Inflammatory macrophage (primary cell): Measurements from ENCODE around the gene SHH.

Experiments used
- DNase-seq, 2 donors: peaks; one replicate each; pipeline ENCODE4 v3.0.0-alpha.2; 2020 to 2022
- total RNA-seq, 18 experiments: gene quantifications; one replicate each; lab custom pipeline; 2026; ENCODE audit warnings: mixed read lengths in 6 of 18, inconsistent platforms in 2 of 18; lab: John Stamatoyannopoulos, UW

SHH gene
- 0 to 0.08 (median 0) reads per million in 18 experiments for total RNA-seq

DNA sequence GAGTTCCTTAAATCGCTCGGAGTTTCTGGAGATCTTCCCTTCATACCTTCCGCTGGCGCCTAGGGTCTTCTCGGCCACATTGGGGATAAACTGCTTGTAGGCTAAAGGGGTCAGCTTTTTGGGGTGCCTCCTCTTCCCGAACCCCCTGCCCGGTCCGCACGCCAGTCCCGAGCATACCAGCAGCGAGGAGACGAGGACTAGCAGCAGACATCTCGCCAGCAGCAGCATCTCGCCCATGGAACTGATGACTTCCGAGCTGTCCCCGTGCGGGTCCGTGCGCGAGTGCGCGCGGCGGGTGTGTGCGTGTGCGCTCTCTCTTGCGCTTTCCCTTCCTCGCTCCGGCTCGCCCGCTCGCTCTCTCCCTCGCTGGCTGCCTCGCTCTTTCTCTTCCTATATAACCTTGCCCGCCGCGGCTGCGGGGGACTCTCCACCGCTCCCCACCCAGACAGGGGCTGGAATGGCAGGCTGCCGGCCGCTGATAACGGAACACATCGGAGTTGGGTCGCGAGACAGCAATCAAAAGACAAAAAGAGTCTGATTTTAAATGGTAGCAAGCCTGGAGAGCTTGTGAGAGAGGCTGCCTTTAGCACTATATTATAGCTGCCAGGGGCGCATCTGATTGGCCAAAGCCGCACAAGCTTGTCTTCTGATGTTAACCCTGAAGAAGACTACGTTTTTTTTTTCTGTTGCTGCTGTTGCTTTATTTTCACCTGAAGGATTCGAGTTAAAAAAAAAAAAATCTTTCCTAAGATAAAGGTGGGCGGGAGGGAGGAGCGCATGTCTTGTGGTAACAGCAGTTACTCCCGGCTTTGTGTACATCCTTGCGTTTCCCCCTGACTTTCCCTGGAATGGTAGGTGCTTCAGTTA lies at the start of gene SHH:
Gene SHH (minus strand): TSS at position 569 of the 867 bp plus-strand sequence. CDS start 341 bp downstream, at position 228.
- DNase-seq = no peak

DNA sequence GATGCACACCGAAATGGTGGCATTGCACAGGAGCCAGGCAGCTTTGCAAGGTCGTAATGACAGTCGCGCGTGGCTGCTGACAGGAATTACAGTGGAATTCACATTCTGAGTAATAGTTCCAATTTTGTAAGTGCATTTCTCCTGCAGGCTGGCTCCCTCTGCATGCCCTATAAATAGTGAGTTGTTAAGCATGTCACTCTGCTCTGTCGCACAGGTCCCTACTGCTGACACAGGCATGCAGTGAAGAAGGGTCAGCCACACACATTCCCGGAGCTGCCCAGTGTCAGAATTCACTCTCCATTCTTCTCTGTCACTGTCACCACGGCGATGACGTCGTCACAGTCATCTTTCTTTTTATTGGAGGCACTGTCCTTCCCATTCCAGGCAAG lies 49.2 kb upstream of the SHH start:
- no peak for DNase-seq

DNA sequence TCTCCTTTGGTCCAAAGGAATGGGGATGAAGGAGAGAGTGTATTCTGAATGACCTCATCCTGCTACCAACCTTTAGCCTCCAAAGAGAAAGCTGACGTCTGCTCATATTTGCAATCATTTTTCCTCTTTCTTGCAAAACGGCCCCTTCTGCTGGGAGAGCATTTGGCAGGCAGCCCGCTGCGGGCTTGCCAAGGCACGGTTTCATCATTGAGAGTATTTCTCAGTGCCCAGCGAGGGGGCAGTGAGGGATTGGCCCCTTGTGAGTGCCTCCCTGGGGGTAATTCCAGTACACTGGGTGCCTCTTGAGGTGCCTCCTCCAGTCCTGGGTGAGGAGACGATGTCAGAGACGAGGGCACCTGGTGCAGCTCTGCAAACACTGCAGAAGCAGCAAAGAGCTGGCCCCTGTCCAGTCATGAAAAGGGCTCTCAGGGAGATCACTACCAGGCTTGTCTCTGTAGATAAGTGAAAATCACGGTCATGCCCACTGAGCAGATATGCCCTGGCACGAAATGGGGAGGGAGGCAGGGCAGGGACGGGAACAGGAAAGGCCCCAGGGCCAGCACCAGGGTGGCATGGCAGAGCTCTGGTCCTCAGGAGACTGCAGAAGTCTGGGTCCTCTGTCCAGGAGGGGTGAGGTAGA lies 48.7 kb upstream of the SHH start:
- no peak for DNase-seq

DNA sequence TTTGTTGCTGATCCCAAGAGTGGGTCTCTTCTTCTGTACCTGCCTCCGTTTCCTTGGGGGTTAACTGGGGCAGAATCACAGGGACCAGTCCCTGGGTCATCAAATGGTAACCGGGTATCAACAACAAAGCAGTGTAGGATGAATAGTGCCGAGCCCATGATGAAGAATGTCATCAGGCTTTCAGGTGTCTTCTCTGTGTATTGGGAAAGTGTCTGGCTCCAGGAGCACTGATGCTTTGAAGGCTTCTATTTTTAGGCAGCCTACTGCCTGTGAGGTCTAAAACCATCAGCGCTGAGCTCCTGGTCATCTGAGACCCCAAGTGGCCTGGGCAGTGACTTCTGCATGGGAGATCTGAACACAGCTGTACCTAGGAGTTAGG lies 48.2 kb upstream of the SHH start:
- no peak for DNase-seq

DNA sequence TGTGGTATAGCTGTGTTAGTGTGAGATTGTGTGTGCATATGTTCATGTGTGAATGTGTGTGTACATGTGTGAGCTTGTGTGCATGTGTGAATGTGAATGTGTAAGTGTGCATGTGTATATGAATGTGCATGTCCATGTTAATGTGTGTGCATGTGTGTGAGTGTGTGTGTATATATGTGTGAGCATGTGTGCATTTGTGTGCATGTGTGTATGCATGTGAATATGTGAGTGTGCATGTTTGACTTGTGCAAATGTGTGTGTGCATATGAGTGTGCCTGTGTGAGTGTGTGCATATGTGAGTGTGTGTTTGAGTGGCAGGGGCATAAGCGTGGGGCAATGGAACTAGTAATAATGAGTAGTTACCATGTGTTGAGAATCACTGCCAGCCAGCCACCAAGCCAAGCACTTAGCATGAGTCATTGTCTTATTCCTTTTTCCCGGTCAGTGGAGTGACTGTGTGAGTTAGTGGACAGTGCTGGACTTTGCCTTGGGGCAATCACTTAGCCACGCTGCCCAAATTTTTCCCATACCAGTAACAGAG lies 46.3 kb upstream of the SHH start:
- DNase-seq = no peak

DNA sequence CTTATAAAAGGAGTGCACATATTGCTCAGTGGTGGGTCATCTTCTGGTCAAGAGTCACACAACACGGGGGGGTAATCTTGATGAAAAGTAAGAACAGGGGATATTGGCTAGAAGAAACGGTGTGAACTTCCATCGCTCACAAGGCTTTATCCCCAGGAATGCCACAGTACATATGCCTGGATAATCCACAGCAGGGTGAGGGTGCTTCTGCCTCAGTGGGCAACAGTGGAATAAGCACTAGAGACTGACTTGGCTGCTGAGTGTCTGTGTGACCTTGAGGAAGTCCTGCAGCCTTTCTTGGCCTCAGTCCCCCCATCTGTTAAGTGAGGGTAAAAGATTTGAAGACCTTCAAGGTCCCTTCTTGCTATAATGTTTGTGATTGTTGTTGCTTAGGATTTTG lies 44.9 kb upstream of the SHH start:
- DNase-seq = no peak

DNA sequence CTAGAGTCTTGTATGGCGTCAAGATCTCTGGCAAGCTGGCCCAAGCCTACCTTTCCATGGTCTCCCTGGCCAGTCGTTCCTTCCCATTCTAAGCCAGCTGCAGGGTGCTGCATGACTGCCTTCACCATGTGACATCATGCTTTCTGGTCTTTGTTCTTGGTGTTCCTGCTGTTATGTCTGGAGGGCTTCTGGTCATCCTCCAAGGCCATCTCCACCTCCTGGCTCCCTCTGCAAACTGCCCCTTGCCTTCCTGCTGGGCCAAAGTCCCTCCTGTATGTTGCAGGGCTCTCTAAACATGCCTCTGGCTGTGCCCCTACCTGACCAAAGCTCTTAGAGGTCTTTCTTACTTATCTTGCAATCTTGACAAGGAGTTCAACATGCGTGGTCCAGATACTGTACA lies 44.4 kb upstream of the SHH start:
- no peak for DNase-seq

DNA sequence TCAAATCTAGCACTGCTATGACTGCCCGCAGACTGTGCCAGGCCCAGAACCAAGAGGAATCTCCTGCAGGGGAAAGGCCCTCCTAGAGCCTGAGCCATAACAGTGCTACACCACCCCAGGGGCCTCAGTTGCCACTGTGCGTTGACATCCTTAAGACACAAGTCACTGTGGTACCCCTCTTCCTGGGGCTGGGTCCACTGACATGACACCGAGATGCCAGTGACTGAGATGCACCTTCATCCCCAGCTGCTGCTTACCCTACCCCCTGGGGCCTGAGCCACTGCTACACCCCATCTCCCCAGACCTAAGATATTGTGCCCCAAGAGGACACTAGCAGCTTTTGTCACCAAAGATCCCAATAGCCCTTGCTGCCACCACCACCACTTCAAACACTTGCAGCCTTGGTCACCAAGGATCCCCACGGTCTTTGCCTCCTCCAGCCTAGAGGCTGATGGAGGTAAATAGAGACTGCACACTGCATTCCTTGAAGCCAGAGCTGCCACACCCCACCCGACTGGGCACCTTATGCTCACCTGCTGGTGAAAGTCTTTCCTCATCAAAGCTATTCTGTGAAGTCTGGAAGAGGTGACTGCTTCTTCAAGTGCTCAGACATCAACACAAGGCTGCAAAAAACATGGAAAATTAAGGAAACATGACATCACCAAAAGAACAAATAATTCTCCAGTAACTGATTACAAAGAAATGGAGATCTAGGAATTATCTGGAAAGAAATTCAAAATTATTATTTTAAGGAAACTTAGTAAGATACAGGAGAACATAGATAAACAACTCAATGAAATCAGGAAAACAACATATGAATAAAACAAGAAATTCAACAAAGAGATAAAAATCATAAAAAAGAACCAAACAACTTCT lies 40.4 kb upstream of the SHH start:
- no peak for DNase-seq

DNA sequence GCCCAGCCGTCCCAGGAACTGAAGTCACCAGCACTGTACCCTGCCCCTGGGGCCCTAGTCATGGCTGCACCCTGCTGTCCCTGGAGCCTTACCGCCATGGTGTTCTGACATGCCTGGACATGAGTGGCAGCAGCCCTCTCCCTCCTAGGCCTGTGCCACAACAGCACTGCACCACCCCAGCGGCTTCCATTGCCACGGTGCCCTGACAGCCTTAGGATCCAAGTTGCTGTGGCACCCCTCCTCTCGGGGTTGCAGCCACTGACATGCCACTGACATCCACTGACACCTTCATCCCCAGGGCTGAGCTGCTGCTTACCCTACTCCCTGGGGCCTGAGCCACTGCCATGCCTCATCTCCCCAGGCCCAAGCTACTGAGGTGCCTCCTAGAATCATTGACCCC lies 39.6 kb upstream of the SHH start:
- DNase-seq = no peak

DNA sequence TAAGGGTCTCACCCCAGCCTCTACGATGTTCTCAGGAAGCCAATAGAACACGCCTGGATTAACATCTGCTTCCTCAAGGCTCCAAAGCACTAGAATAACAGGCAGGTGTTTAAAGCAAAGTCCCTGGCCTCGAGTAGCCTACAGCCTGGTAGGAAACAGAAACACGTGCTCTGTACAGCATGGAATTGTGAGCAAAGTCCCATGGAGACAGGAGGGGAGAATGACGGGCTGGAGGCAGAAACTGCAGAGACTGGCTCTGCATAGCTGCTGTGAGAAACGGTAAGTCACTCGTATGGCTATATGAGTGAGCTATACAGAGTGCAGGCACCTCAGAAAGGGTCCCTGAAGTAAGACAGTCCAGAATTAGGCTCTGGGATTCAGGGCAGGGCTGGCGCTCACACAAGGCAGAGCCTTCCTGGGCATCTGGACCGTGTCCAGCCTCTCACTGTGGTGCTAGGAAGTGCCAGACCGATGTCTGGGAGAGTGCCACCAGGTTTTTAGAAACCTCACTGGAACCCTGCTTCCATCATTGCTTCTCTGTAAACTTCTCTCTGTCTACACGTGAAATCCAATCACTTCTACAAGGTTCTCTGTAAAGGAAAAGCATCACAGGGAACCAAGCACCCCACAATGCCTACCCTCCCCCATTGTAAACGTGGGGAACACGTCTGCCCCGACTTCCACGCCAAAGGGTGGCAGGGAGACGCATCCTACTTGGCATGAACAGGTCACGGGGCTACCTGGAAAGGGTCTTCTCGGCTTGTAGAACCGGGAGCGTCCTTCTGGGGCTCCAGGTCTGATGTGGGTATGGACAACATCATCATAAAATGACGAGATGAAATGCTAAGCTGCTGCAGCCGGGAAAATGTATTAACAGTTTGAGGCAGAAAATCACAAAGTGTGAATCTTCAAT lies 38.8 kb upstream of the SHH start:
- no peak for DNase-seq

DNA sequence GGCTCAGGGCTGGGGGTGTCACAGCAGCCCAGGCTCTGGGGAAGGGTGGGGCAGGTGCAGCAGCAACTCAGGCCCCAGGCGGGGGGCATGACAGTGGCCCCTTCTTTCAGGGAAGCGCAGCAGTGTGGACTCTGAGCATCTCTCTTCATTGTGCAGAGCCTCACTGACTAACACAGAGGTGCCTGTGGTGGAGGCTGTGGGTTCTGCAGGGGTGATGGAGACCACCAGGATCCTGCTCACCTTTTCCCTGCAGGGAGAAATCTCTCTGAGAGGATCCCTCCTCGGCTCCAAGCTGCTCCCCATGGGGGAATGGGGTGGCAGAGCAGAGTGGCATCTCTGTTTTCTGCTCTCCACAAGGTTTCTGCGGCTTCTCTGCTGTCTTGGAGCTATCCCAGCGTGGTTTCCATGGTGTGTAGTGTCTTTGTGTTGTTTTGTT lies 37.8 kb upstream of the SHH start:
- DNase-seq = no peak

DNA sequence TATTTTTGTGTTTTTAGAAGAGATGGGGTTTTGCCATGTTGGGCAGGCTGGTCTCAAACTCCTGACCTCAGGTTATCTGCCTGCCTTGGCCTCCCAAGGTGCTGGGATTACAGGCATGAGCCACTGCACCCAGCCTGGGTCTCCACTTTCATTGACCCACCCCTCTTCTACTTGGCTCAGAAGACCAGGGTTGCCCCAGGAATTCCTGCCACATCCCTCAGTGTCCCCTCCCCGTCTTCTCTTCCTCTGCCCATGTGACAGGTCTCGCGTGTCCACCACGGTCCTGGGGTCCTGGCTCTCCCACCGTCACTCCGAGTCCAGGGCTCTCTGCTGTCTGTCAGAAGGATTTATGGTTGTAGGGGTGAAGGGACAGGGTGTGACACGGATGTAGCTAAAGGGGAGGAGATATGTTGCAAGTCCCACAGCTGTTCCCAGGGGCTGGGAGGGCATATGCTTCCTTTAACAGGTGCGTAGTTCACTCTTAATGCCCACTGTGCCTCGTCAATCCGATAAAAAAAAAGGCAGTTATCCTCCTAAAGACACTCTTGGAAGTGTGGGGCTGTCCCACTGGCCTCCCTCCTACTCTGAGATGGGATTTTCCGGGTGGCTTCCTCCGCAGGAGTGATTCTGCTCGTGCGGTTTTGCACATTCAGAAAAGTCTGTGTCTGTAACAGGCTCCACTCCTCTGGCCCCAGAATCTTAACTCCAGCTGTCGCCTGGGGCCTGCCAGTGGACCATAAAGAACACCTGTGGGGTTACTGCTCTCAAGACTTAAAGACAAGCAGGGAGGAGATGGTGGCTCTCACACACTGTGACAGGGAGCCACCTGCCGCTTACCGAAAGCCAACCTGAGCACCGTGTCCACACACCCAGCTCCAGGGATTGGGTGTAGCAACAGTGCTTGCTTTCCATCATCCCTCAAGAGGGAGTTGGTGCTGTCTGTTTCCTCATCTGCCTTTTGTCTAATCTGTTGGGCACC lies 36.7 kb upstream of the SHH start:
- DNase-seq = no peak

DNA sequence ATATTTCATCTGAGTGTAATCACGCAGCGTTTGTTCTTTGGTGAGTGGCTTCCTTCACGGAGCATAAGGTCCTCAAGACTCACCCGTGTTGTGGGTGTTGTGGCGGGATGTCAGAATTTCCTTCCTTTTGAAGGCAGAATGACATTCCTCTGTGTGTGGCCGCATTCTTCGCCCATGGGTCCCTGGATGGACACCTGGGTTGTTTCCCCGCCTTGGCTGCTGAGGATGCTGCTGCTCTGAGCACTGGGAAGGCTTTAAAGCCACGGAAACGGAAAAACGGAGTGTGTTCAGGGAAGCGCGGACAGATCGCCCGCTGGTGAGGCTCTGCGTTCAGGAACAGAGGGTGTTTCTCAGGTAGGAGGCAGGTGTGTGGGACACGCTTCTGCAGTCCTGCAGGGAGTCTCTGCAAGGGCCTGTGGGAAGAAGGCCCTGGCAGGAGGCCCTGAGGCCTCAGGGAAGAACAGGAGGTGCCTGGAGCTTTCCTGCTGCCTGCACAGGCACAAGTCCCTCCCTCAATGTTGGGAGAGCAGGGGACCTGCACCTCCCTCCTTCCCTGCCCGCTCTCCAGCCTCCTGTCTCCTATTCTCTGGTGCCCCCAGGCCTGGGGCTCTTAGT lies 35.7 kb upstream of the SHH start:
- DNase-seq = no peak

DNA sequence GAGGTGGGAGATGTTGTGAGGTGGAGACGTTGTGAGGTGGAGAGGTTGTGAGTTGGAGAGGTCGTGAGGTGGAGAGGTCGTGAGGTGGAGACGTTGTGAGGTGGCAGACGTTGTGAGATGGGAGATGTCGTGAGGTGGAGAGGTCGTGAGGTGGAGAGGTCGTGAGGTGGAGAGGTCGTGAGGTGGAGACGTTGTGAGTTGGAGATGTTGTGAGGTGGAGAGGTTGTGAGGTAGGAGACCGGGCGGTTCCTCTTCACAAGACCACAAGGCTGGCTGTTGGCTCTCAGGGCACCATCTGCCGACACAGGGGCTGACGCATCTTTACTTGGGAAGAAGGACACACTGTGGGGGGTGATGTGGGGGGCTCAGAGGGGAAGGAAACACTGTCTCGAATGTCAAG lies 34.7 kb upstream of the SHH start:
- DNase-seq = no peak

DNA sequence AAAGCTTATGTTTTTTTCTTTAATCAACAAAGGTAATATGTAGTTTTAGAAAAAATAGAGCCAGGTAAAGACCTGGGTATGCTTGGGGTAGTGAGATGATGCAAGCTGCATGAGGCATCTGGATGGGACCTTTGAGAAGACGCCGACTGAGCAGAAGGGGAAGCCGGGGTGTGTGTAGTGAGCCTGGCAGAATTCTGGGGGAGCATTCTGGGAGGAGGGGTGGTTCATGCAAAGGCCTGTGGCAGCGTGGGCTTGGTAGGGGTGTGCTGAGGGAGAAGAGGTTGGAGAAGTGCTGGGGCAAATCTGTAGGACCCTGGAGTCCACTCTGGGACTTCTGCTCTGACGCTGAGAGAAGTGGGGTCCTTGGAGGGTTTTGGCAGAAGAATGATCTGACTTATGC lies 33.9 kb upstream of the SHH start:
- no peak for DNase-seq

DNA sequence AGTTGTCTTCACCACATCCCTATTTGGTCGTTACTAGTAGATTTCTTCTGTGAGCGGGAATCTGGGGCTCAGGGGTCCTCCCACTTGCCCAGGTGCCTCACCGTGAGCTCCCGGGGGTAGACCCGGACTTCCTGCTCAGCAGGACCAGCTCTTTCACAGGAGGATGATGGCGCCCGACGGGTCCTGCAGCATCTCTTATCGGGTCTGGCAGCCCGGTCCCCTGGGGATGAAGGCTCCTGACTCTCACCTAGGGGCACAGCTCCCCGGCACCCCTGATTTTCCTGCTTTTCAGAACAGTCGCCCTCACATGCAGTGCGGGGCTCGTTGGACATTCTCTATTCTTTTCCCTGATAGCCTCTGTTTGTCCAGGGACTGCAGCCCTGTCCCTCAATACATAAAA lies 33.0 kb upstream of the SHH start:
- no peak for DNase-seq

DNA sequence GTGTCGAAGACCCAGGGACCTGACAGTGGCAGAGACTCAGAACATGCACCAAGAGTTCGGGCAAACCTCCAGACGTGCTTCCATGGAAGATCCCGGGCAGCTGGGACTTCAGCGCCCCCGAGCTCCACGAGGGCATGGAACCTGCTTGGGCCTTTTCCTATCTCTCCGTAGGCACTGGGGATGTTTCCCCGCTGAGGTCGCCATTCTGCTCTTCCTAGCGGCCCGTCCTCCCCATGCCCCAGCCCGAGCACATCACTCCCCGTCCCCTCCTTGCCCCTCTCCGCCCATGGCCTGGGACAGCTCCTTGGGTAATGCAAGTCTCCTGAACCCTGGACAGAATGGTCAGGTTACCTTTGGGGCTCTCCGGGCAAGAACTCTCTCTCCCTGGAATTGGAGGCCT lies 32.3 kb upstream of the SHH start:
- DNase-seq = no peak

DNA sequence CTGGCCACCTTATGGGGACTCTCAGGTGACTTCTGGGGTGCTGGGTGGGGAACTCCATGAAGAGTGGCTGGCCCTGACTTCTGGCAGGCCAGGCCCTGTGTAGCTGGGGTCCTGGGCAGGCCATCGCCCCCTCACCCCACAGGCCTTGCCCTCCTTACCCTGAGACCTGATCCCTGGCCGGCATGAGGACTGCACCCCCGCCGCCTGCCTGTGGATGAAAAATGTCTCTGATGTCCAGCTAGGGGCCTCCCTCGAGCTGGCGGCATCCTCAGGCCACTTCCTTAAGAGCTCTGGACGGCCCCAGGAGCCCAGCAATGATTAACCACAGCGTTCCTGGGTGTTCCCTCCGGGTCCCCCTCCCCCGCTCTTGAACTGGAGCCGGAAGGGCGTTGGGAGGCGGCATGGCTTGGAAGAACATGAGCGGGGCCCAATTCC lies 31.8 kb upstream of the SHH start:
- DNase-seq = no peak

DNA sequence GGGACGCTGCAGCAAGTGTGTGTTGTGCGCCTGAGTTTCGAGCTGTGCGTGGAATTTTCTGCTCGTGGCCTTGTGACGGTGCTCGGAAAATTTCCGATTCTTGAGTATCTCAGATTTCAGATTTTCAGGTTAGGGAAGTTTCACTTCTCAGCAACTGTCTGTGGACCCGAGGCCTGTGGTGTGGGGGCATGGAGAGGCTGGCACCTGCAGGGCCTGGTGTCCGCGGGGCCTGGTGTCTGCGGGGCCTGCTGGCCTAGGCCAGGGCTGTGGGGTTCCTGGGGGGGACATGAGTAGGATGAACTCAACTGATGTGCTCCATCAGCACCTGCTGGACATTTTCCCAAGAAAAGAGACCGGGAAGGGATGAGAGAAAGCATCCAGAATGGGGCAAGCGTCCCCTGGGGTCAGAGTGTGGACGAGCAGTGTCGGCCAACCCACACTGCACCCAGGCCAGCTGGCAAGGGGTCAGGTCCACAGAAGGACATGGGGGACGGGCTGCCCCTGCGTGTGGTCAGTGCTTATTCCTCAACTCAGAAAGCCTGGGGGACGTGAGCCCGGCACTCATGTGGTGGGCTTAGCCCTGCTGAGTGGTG lies 31.3 kb upstream of the SHH start:
- no peak for DNase-seq
